ENCODE results near the gene MCU. TPM values are rescaled to one million over a fixed set of nuclear protein-coding genes. Genes with fewer than 3 reads are reported as not detected.

MCU gene
- total and polyA plus RNA-seq, 2 donors (not counting 1 experiment from before 2014, with no cell fraction given): 11.7 to 21.1 TPM

DNA sequence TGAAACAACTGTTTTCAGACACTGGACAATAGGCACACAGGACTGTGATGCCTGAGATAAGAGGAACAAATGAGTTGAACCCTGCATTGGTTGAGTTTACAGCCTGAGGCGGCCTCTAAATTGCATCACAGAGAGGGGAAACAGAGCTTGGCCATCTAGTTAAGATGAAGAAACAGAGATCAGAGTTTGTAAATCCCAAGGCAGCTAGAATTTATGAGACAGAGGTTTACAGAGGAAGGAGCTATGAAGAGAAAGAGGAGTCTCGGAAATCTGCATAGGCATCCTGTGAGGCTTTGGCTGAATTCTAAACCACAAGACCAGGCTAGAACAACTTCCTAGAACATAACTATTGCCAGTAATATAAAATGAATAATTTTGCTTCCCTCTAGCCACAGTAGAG is 160.6 kb downstream of the MCU start:
- CTCF ChIA-PET: no interaction called here
- POLR2A ChIA-PET: no interaction called here

DNA sequence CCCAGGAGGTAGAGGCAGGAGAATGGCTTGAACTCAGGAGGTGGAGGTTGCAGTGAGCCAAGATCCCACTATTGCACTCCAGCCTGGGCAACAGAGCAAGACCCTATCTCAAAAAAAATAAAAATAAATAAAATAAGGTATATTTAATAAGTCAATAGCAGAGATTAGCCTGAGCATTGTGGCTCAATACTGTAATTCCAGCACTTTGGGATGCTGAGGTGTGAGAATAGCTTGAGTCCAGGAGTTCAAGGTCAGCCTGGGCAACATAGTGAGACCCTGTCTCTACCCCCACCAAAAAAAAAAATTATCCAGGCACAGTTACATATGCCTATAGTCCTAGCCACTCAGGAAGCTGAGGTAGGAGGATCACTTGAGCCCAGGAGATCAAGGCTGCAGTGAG is 163.2 kb downstream of the MCU start:
- H3K79me2 ChIP-seq (ENCODE audit: control insufficient read depth, insufficient read depth, low read length): no peaks in the 10 kb centered on the region
- ATAC-seq (ENCODE audit: low read depth) (no peak), DNase-seq (no peak)
- Mint-ChIP-seq H3K27ac (no peak overlapping the region), H3K4me3 (no peak overlapping the region), H3K27me3 (no peaks in the 10 kb centered on the region), H3K4me1 (no peaks in the 10 kb centered on the region), H3K9me3 (ENCODE audit: insufficient read depth) (no peaks in the 10 kb centered on the region)
- no peaks in the 10 kb centered on the region for H4K20me1 ChIP-seq (ENCODE audit: control insufficient read depth, insufficient read depth, low read length, poor library complexity, severe bottlenecking)
- H3K27ac ChIP-seq (ENCODE audit: low read length in 2 of 2): no peak overlapping the region
- H3K4me3 ChIP-seq (ENCODE audit: control extremely low read depth in 1 of 5, extremely low read depth in 1 of 5, insufficient read depth in 1 of 5, low read depth in 2 of 5, low read length in 4 of 5): no peak overlapping the region
- peaks cover 2 to 3% (median 3%) of the 10 kb centered on the region in 3 donors for H3K9me3 ChIP-seq (ENCODE audit: control extremely low read depth in 1 of 3, control insufficient read depth in 2 of 3, insufficient read depth in 1 of 3, low read length in 2 of 3)
- no peaks in the 10 kb centered on the region for H3K36me3 ChIP-seq (replicated peaks in 1 of 2; ENCODE audit: control extremely low read depth in 1 of 2, control insufficient read depth in 1 of 2, extremely low read depth in 1 of 2, insufficient read depth in 2 of 2, low read length in 1 of 2)
- H2AFZ ChIP-seq (ENCODE audit: insufficient read depth, low read depth, low read length, poor library complexity, severe bottlenecking): no peak overlapping the region
- no peak overlapping the region for H3K9ac ChIP-seq (ENCODE audit: low read length)
- H3K4me1 ChIP-seq (ENCODE audit: control insufficient read depth in 2 of 2, insufficient read depth in 2 of 2, low read length in 2 of 2): no peaks in the 10 kb centered on the region
- no peaks in the 10 kb centered on the region for H3K27me3 ChIP-seq (replicated peaks in 1 of 4; ENCODE audit: control extremely low read depth in 1 of 4, control insufficient read depth in 3 of 4, insufficient read depth in 4 of 4, low read length in 3 of 4)
- intact Hi-C loops (cut with micrococcal nuclease): no loop called here
- no peak for TF ChIP-seq EZH2 (IDR thresholded peaks at IDR 0.05; ENCODE audit: borderline replicate concordance, insufficient read depth, low read depth, low read length, poor library complexity, severe bottlenecking)
- TF ChIP-seq, protein P1, sequence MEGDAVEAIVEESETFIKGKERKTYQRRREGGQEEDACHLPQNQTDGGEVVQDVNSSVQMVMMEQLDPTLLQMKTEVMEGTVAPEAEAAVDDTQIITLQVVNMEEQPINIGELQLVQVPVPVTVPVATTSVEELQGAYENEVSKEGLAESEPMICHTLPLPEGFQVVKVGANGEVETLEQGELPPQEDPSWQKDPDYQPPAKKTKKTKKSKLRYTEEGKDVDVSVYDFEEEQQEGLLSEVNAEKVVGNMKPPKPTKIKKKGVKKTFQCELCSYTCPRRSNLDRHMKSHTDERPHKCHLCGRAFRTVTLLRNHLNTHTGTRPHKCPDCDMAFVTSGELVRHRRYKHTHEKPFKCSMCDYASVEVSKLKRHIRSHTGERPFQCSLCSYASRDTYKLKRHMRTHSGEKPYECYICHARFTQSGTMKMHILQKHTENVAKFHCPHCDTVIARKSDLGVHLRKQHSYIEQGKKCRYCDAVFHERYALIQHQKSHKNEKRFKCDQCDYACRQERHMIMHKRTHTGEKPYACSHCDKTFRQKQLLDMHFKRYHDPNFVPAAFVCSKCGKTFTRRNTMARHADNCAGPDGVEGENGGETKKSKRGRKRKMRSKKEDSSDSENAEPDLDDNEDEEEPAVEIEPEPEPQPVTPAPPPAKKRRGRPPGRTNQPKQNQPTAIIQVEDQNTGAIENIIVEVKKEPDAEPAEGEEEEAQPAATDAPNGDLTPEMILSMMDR (IDR thresholded peaks at IDR 0.05): no peak
- no peak overlapping the region for H3K4me2 ChIP-seq (replicated peaks; ENCODE audit: low read depth, low read length, poor library complexity, severe bottlenecking)
- ChIA-PET CTCF (no interaction called here), POLR2A (no interaction called here)

More for the DNA sequence above, 160.6 kb downstream of the MCU start:
- Histone ChIP-seq H2AFZ (ENCODE audit: insufficient read depth, low read depth, low read length, poor library complexity, severe bottlenecking) (no peak overlapping the region), H3K79me2 (ENCODE audit: control insufficient read depth, insufficient read depth, low read length) (no peaks in the 10 kb centered on the region), H3K4me3 (ENCODE audit: control extremely low read depth in 1 of 5, extremely low read depth in 1 of 5, insufficient read depth in 1 of 5, low read depth in 2 of 5, low read length in 4 of 5) (no peak overlapping the region), H3K9ac (ENCODE audit: low read length) (no peak overlapping the region), H3K4me1 (ENCODE audit: control insufficient read depth in 2 of 2, insufficient read depth in 2 of 2, low read length in 2 of 2) (no peaks in the 10 kb centered on the region), H3K9me3 (ENCODE audit: control extremely low read depth in 1 of 3, control insufficient read depth in 2 of 3, insufficient read depth in 1 of 3, low read length in 2 of 3) (peaks cover 2 to 6% (median 3%) of the 10 kb centered on the region in 3 donors), H3K27me3 (replicated peaks in 1 of 4; ENCODE audit: control extremely low read depth in 1 of 4, control insufficient read depth in 3 of 4, insufficient read depth in 4 of 4, low read length in 3 of 4) (no peaks in the 10 kb centered on the region), H3K27ac (ENCODE audit: low read length in 2 of 2) (no peak overlapping the region), H3K36me3 (replicated peaks in 1 of 2; ENCODE audit: control extremely low read depth in 1 of 2, control insufficient read depth in 1 of 2, extremely low read depth in 1 of 2, insufficient read depth in 2 of 2, low read length in 1 of 2) (no peaks in the 10 kb centered on the region), H4K20me1 (ENCODE audit: control insufficient read depth, insufficient read depth, low read length, poor library complexity, severe bottlenecking) (no peaks in the 10 kb centered on the region), H3K4me2 (replicated peaks; ENCODE audit: low read depth, low read length, poor library complexity, severe bottlenecking) (no peak overlapping the region)
- ATAC-seq (ENCODE audit: low read depth) (no peak), DNase-seq (no peak)
- Mint-ChIP-seq H3K9me3 (ENCODE audit: insufficient read depth) (no peaks in the 10 kb centered on the region), H3K27ac (no peak overlapping the region), H3K4me1 (no peaks in the 10 kb centered on the region), H3K27me3 (no peaks in the 10 kb centered on the region), H3K4me3 (no peak overlapping the region)
- 67% methylated on average over 1 of the region's 2 CpGs for WGBS (ENCODE audit: insufficient coverage)
- TF ChIP-seq EZH2 (IDR thresholded peaks at IDR 0.05; ENCODE audit: borderline replicate concordance, insufficient read depth, low read depth, low read length, poor library complexity, severe bottlenecking): no peak
- TF ChIP-seq, protein P1 (IDR thresholded peaks at IDR 0.05): no peak
- intact Hi-C loops (cut with micrococcal nuclease): no loop called here

All from B cell (primary cell).